22Rv1 (cell line): ENCODE data around the gene GPS2.

Experiments
- ZFX ChIP-seq: fragments of 450-650 bp; IDR thresholded peaks from 2 replicates; pipeline ENCODE4 v1.6.1; 2017; ENCODE audit warnings: antibody characterized with exemption, borderline replicate concordance
- TF ChIP-seq, protein P1 (sequence below): fragments of 450-650 bp; IDR thresholded peaks from 2 replicates; pipeline ENCODE4 v1.5.1; 2017; ENCODE audit warnings: mild to moderate bottlenecking

DNA sequence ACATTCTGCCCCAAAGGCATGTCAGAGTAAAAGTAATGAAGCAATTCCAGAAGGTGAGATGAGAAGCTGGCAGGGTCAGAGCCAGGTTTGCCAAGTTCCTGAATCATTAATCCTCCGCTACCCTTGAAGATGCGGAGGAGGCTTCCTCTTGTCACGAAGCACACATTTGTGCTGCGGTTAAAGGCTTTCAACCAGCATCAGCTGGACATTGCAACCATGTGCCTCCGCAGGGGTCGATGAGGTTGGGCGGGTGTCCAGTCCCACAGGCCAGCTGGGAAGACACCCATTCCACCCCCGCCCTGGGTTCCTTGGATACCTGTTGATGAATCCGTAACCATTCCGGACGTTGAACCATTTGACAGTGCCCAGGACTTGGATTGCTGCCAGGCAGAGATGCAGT is 22.0 kb downstream of the GPS2 start:
- TF ChIP-seq, protein P1, sequence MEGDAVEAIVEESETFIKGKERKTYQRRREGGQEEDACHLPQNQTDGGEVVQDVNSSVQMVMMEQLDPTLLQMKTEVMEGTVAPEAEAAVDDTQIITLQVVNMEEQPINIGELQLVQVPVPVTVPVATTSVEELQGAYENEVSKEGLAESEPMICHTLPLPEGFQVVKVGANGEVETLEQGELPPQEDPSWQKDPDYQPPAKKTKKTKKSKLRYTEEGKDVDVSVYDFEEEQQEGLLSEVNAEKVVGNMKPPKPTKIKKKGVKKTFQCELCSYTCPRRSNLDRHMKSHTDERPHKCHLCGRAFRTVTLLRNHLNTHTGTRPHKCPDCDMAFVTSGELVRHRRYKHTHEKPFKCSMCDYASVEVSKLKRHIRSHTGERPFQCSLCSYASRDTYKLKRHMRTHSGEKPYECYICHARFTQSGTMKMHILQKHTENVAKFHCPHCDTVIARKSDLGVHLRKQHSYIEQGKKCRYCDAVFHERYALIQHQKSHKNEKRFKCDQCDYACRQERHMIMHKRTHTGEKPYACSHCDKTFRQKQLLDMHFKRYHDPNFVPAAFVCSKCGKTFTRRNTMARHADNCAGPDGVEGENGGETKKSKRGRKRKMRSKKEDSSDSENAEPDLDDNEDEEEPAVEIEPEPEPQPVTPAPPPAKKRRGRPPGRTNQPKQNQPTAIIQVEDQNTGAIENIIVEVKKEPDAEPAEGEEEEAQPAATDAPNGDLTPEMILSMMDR: no peak
- TF ChIP-seq ZFX: no peak
